Measurements from ENCODE around the gene GCLC. TPM values are rescaled to one million over a fixed set of nuclear protein-coding genes. Genes with fewer than 3 reads are reported as not detected.

Gene GCLC
- total and polyA plus RNA-seq, 10 of the 15 experiments (the other 5 are each of a cell fraction or from before 2014, with no cell fraction given) = 6.5 to 23.6 (median 12.5) TPM

DNA sequence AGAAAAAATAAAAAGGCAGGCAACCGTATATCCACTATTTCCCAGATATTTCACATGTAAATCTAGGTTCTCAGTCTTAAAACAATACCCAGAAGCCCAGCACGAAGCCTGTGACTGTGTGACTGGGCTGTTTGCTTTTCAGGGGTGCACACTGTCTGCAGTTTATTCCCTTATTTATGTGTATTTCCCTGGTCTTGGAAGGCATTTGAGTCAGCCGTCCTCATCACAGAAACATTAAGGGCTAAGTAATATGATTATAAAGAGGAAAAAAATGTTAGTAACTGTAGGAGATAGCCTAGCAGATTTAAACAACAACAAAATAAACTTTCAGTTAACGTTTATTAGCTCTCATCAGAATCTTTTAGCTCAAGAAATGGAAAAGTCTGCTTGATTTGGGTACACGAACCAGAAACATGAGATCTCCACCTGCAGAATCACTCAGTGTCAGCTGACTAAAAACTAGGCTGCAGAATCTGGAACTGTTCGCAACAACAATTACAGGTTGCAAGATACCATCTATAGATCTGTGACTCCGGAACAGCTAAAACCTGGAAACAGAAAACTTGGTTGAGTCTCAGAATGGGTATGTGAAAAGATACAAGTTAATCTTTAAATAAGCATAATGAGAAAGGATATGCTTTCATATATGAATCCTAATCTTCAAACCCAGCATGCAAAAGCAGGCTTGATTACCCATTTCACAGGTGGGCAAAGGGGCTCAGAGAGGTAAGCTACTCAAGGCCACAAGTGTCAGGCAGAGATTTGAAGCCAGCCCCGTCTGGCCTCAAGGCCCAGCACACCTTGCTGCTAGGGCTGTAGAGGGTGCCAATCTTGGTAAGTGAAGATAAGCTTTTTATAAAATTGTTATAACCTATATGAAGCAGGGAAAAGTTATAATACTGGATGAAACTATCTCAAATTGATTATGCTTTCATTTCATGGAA lies 21.1 kb downstream of the GCLC start (continued):
- TF ChIP-seq, protein P1, sequence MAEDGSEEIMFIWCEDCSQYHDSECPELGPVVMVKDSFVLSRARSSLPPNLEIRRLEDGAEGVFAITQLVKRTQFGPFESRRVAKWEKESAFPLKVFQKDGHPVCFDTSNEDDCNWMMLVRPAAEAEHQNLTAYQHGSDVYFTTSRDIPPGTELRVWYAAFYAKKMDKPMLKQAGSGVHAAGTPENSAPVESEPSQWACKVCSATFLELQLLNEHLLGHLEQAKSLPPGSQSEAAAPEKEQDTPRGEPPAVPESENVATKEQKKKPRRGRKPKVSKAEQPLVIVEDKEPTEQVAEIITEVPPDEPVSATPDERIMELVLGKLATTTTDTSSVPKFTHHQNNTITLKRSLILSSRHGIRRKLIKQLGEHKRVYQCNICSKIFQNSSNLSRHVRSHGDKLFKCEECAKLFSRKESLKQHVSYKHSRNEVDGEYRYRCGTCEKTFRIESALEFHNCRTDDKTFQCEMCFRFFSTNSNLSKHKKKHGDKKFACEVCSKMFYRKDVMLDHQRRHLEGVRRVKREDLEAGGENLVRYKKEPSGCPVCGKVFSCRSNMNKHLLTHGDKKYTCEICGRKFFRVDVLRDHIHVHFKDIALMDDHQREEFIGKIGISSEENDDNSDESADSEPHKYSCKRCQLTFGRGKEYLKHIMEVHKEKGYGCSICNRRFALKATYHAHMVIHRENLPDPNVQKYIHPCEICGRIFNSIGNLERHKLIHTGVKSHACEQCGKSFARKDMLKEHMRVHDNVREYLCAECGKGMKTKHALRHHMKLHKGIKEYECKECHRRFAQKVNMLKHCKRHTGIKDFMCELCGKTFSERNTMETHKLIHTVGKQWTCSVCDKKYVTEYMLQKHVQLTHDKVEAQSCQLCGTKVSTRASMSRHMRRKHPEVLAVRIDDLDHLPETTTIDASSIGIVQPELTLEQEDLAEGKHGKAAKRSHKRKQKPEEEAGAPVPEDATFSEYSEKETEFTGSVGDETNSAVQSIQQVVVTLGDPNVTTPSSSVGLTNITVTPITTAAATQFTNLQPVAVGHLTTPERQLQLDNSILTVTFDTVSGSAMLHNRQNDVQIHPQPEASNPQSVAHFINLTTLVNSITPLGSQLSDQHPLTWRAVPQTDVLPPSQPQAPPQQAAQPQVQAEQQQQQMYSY (CRISPR knock-in tag; IDR thresholded peaks at IDR 0.05) = no peak

DNA sequence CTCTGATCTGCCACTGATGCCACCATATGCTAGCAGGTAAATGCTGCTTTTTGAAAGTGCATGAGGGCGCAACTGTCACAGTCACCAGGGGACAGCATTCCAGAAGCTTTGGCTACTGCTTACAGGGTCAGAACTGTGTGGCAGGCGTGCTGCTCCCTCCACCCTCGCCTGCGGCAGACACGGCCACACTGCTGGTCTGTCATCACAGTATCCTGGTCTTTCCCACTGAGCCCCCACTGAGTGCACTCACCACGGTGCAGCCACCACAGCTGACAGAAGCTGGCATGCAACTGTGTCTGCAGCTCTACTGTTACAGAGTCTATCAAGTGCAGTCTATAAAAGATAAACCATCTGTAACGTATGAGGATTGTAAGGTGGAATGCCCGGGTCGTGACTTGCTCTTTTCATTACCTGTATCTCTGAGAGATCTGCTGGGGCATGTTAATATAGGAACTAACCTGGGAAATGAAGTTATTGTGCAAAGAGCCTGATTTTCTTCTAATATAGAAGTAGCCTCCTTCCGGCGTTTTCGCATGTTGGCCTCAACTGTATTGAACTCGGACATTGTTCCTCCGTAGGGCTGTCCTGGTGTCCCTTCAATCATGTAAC lies 24.5 kb downstream of the GCLC start:
- H3K4me2 ChIP-seq (ENCODE audit: control insufficient read depth, insufficient read depth) = no peak overlapping the region
- H3K27me3 ChIP-seq (replicated peaks in 1 of 2; ENCODE audit: control insufficient read depth in 2 of 2, insufficient read depth in 2 of 2, low read length in 1 of 2) = no peaks in the 10 kb centered on the region
- intact Hi-C loops (cut with micrococcal nuclease; ENCODE audit: unreplicated experiment) = no loop called here
- no peaks in the 10 kb centered on the region for H4K20me1 ChIP-seq (ENCODE audit: control insufficient read depth, insufficient read depth)
- no peak overlapping the region for H3K9ac ChIP-seq (ENCODE audit: control insufficient read depth, insufficient read depth, low read length)
- H2AFZ ChIP-seq (ENCODE audit: control insufficient read depth, low read depth, low read length) = no peak overlapping the region
- H3K4me1 ChIP-seq (ENCODE audit: control insufficient read depth, insufficient read depth, low read length) = no peaks in the 10 kb centered on the region
- ChIA-PET RAD21 (ENCODE audit: unreplicated experiment) (no interaction called here), SMC1A (ENCODE audit: uncharacterized antibody, unreplicated experiment) (no interaction called here), CTCF (interaction anchor here (0.7 to 1.5 kb wide), 3 partner anchors 26 to 211 kb away, joined by 3 read pairs; no protein-coding TSS in a partner anchor), POLR2A (no interaction called here)
- H3K27ac ChIP-seq (ENCODE audit: control insufficient read depth, insufficient read depth) = no peak overlapping the region
- FAIRE-seq = no peak
- TF ChIP-seq, protein P2, sequence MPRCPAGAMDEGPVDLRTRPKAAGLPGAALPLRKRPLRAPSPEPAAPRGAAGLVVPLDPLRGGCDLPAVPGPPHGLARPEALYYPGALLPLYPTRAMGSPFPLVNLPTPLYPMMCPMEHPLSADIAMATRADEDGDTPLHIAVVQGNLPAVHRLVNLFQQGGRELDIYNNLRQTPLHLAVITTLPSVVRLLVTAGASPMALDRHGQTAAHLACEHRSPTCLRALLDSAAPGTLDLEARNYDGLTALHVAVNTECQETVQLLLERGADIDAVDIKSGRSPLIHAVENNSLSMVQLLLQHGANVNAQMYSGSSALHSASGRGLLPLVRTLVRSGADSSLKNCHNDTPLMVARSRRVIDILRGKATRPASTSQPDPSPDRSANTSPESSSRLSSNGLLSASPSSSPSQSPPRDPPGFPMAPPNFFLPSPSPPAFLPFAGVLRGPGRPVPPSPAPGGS (IDR thresholded peaks at IDR 0.05; ENCODE audit: borderline replicate concordance, insufficient read depth, low read depth, low read length, poor library complexity, severe bottlenecking) = no peak
- TF ChIP-seq, protein P3, sequence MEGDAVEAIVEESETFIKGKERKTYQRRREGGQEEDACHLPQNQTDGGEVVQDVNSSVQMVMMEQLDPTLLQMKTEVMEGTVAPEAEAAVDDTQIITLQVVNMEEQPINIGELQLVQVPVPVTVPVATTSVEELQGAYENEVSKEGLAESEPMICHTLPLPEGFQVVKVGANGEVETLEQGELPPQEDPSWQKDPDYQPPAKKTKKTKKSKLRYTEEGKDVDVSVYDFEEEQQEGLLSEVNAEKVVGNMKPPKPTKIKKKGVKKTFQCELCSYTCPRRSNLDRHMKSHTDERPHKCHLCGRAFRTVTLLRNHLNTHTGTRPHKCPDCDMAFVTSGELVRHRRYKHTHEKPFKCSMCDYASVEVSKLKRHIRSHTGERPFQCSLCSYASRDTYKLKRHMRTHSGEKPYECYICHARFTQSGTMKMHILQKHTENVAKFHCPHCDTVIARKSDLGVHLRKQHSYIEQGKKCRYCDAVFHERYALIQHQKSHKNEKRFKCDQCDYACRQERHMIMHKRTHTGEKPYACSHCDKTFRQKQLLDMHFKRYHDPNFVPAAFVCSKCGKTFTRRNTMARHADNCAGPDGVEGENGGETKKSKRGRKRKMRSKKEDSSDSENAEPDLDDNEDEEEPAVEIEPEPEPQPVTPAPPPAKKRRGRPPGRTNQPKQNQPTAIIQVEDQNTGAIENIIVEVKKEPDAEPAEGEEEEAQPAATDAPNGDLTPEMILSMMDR (IDR thresholded peaks at IDR 0.05 in 2 of 3, conservative IDR thresholded peaks at IDR 0.05 in 1 of 3; ENCODE audit: control insufficient read depth in 2 of 3, extremely low read depth in 1 of 3, insufficient read depth in 1 of 3, low read depth in 3 of 3, low read length in 3 of 3) = no peak
- no peak for TF ChIP-seq TBL1XR1 (IDR thresholded peaks at IDR 0.05; ENCODE audit: low read depth, low read length)
- no peak for DNase-seq (ENCODE audit: low read depth, low spot score)
- no peak for ATAC-seq
- peaks cover 1 to 8% of the 10 kb centered on the region in 2 experiments; a peak in 3 of 4 replicates for H3K36me3 ChIP-seq (ENCODE audit: control insufficient read depth in 2 of 2, insufficient read depth in 2 of 2, low read length in 1 of 2)
- H3K9me3 ChIP-seq (replicated peaks; ENCODE audit: control insufficient read depth, insufficient read depth, low read length) = no peaks in the 10 kb centered on the region
- H3K79me2 ChIP-seq (ENCODE audit: control insufficient read depth, insufficient read depth, low read length) = no peaks in the 10 kb centered on the region
- H3K4me3 ChIP-seq = no peak overlapping the region
- in situ Hi-C loops (cut with MboI) = no loop called here
- 93% methylated on average over 14 of the region's 14 CpGs for WGBS (ENCODE audit: insufficient coverage, insufficient replicate concordance, low lambda C conversion rate, missing lambda C conversion rate)
- BruUV-seq (replicated peaks) = no TSS peak

All from GM12878 (cell line).